HL-60/S4 treated with phorbol 12-myristate 13-acetate at 8.2 ng/mL for 4 days and 3 days (cell line): Measurements from ENCODE around the gene GJA3.

ENCODE experiments used
- in situ Hi-C: fragments of 300-500 bp; cut with MboI; formaldehyde crosslinking; loops from 2 replicates; pipeline ENCODE4 v1.15.0; 2022; ENCODE audit warnings: low sequenced_read_pairs

GJA3 gene

DNA sequence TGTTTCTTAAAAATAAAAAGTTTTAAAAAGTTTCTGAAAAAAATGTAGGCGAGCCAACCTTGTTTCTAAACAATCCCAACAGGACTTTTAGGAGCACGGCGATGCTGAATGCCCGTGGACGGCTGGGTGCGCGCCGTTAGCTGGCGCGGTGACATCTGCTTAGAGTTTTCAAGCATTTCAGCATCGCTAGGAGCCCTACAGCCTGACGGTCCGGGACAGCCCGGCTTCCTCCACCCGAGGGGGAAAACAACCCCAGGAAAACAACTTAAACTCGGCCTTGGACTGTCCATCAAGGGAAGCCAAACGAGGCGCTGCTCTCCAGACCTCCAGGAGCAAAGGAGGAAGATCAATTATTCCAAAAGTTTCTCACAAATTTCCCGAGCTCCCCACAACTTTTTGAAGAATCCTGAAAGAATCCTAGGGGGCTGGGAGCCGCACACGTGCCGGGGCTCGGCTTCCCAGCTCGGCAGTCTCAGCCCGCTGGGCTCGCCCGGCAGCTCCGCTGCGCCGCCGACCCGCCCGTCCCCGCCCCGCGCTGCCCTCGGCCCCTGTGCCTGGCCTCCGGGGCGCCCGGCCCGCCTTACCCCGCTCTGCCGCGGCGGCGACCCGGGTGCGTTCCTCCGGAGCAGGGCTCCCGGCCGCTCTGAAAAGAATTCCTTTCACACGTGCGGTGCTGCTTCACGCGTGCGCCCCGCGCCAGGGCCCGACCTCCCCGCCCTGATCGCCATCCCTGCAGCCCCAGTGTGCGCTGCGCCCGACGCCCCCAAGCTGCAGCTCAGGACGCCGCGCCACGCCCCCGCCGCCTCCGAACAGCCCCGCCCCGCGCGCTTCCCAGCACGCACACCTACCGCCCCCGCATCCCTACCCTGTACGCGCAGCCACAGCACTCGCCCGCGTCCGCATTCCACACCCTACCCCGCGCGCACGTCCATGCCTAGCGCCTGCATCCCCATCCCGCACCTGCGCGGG lies at the start of gene GJA3:
GJA3 (minus strand) TSS at position 747 of the 969 bp plus-strand sequence. CDS start 17,764 bp downstream, outside the sequence.
- in situ Hi-C loops = loop anchor here (10.0 kb wide), 1 partner anchor 56 kb away; no protein-coding TSS in a partner anchor

DNA sequence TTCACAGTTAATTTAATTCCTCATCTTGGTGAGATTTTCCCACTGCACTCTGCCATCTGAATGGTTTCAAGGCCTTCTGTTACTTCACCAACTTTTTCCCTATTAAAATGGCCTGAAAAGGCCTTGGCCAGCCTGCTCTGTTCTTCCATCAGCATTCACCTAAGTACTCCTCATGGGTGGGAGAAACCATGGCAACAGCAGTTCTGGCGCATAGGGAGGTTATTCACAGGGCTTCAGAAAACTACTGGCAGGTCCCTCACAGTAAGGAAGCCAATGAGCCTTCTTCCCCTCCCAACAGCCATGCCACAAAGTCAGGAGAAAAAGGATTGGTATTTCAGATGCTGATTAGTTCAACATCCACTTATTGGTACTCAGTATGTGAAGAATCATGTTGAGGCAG lies 49.1 kb upstream of the GJA3 start:
- in situ Hi-C loops = no loop called here

DNA sequence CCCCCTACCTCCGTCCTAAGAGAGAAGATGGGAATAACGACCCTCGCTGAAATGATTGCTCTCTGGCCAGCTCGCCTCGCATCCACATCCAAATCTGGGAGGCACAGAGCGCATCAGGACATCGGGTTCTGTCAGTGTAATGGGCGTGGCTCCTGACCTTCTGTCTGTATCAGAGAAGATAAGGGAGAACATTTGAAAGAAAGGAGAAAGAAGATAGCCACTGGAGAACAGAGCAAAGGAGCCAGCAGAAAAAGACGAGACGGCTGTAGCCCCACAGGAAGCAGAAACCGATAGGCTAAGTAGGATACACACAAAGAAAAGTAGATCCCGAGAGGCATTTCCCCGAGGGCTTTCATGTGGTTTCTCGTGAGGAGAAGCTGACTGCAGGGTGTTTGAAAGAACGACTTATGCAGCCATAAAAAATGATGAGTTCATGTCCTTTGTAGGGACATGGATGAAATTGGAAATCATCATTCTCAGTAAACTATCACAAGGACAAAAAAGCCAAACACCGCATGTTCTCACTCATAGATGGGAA lies 45.9 kb upstream of the GJA3 start:
- in situ Hi-C loops = no loop called here

DNA sequence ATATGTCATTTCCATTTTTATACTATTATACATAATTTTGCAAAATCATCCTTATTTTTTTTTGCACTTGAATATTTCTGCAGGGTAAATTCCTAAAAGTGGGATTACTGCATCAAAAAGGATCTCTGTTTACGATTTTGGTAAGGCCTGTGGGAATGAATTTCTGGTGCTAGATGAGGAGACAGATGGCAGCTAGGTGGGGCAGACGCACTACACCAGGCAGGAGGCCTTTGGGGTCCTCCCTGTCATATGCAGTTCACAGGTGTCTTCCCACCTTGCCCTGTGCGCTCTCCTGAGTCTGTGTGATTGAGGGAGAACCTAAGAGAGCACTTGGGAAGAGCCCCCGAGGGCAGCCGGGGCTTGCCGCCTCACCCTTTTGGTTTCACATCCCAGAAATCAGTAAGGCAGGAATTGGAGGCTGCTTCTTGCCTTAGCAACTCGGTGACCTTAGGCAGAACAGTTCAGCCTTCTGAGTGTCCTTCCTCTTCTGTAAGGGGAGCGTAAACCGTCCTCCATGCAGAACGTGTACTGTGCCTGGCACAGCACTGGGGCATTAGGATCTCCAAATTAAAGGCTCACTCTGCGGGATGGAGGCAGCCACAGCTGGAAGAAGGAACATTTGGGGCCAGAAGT lies 45.3 kb upstream of the GJA3 start:
- in situ Hi-C loops = no loop called here

DNA sequence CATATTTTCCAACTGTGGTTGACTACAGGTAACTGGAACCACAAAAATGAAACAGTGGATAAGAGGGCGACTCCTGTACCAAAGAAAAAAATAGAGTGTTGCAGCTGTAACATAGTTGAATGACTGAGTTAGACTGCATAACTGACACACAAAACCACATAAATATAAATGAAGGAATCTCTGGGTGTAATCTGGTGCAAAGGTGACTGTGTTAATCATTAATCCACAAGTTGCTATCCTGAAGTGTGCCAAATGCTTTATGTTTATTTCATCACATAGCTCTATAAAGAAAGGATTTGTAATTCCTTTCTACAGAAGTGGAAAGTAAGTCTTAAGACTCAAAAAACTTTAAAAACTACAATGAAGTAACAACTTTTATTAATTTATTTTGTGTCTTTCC lies 37.9 kb upstream of the GJA3 start:
- in situ Hi-C loops = loop anchor here (25.0 kb wide), 2 partner anchors 164 to 739 kb away; no protein-coding TSS in a partner anchor

DNA sequence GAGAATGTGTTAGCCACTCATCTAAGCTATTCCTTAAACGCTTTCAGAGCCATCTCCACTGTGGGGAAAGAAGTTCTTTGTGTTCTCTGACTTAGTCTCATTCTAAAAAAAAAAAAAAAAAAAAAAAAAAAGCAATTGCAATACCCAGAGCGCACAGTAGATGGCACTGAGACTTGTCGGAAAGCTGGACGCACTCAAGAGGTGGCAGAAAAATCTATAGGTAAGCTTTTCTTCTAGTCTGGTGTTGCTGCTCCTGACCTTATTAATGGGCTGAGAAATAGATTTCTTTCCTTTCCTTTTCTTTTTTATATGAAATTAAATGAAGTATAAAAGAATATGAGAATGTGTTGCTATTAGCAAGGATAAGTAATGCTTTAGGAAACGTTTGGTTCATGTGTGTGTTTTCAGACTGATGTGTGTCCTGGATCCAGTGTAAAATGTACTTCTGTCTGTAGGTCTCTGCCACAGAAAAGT lies 36.5 kb upstream of the GJA3 start:
- in situ Hi-C loops = loop anchor here (25.0 kb wide), 2 partner anchors 165 to 740 kb away; no protein-coding TSS in a partner anchor

DNA sequence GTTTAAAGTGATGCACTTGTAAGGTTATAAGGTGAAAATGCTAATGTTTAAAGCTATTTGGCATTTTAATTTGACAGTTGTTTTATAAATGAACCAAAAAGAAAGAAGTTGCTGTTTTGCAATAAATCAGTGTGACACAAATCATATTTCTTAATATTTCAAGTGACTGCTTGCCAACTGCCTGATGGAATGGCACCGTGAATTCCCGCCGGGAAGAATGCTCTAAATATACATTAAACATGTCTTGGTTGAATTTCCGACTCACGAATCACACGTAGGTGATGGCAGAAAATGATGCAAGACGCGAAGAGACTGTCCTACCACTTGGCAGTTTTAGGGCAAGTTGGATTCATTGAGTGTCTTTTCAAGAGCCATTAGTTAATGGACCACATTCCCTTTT lies 34.9 kb upstream of the GJA3 start:
- in situ Hi-C loops = loop anchor here (25.0 kb wide), 2 partner anchors 166 to 742 kb away; no protein-coding TSS in a partner anchor

DNA sequence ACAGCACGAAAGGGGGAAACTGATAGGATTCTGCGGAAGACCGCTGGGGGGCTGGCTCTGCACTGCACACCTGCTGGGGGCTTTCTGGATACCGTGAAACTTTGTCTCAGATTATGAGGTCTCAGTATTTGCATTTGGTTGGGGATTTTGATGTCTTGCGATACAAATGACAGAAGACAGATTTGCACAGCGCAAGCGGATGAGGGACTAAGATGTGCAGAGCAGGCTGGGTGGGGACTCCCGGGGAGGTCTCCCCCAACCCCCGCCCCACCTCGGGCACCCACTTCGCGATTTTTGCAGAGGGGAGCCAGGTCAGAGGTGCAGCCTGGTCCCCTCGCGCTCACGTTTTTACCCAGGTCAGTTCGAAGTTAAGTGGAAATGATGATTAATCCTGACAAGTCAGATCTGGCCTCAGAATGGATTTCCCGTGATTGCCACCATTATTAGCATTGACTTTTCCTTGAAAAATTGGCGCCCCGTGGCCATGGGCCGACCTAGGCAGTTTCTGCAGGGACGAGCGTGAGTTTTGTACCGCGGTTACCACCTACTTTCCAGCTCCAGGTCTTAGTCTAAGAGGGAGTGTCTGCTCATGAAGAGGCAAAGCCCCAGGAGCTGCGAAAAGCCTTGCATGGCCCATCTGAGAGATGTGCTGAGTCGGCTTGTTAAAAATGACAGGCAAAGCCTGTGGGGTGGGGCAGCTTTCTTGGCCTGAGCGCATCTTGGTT lies 33.2 kb upstream of the GJA3 start:
- in situ Hi-C loops = loop anchor here (25.0 kb wide), 2 partner anchors 168 to 743 kb away; no protein-coding TSS in a partner anchor

DNA sequence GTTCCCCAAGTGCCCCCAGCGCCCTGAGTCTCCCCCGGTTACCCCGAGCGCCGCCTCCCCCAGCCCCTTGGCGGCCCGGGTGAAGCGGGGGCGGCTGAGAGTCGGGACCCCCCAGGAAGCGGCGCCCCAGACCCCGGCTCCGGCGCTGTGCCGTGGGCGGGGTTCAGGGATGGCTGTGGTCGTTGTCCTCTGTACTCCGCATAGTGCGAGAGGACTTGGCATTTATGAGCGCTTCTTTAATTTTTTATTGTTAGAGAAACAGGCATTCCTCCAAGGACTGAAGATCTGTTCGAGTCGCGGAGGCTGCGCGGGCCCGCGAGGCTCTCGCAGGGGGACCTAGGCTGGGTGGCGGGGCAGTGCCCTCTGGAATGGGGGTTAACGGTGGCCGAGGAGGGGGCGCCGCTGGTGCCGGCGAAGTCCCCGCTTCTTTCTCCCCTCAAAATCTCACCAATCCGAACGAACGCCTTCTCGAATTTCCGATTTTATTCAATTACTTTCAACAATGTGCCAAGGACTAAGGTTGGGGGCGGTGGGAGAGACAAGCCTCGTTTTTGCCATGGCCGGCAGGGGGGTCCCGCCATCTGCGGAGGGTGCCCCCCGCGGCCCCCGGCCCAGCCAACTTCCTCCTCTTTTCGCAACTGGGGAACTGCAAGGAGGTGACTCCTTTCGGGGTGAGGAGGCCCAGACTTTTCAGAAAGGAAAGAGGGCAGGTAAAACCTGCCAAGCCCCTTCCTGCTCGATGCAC lies 32.5 kb upstream of the GJA3 start:
- in situ Hi-C loops = loop anchor here (25.0 kb wide), 2 partner anchors 169 to 744 kb away; no protein-coding TSS in a partner anchor

DNA sequence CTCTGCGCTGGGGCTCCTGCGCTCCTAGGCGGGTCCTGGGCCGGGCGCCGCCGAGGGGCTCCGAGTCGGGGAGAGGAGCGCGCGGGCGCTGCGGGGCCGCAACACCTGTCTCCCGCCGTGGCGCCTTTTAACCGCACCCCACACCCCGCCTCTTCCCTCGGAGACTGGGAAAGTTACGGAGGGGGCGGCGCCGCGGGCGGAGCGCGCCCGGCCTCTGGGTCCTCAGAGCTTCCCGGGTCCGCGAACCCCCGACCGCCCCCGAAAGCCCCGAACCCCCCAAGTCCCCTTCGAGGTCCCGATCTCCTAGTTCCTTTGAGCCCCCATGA lies 31.9 kb upstream of the GJA3 start, which contains the start of gene GJB2:
GJB2 (minus strand) TSS at position 103 of the 326 bp plus-strand sequence. CDS start 3,357 bp downstream, outside the sequence.
- in situ Hi-C loops = loop anchor here (25.0 kb wide), 2 partner anchors 170 to 745 kb away; no protein-coding TSS in a partner anchor

DNA sequence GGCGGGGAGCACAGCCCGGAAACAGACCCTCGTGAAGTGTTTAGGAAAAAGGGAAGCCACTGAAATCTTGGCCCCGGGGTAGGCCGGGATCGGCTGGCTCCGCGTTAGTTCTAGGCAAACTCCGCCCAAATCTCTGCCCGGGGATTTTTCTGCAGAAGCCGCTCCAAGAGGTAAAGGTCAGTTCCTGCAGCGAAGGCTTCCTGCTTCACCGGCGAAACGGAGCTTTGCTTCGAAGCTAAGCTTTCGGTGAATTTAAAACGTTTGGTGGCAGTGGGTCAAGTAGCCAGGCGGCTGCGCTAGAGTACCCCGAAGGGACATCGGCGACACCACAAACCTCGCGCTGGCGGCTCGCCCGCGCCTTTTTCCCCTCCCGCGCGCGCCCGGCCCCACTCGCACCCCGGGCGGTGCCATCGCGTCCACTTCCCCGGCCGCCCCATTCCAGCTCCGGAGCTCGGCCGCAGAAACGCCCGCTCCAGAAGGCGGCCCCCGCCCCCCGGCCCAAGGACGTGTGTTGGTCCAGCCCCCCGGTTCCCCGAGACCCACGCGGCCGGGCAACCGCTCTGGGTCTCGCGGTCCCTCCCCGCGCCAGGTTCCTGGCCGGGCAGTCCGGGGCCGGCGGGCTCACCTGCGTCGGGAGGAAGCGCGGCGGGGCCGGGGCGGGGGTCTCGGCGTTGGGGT lies 31.4 kb upstream of the GJA3 start:
- in situ Hi-C loops = loop anchor here (25.0 kb wide), 2 partner anchors 170 to 745 kb away; no protein-coding TSS in a partner anchor

DNA sequence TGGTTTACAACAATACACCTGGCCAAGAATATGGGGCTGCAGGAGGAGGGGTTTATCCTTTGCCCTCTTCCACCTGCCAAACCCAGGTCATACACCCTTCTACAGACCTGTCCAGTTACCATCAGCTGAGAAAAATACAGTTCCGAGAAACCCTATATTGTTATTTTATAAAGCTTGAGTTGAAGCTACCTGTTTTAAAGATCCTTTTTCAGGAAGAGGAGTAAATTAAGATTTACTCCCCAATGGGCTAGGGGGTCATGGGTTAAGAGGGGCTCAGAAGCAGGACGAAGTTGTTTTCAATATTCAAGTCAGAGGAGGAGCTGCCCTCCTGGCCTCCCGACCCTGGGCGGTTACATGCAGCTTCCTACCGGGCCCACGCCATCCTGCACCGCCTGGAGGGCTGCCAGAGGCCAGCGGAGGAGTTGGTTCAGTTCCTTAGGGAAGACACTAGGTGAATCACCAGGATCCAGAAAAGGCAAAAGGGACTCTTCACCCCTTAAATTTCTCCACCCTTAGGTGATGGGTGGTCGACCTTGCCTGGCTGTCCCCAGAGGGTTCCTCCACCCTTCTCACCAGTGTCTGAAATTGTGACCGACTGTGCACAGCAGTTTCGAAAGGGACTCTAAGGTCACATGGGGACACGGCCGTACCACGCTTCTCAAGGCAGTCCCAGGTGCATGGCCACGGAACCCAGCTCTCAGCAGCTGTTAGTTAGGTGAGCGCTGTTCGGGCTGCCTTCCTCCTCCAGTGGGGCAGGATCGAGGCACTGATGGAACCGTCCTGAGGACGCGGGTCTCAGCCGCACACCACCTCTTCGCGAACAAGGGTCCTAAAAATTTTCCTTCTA lies 30.7 kb upstream of the GJA3 start:
- in situ Hi-C loops = loop anchor here (25.0 kb wide), 2 partner anchors 171 to 746 kb away; no protein-coding TSS in a partner anchor

DNA sequence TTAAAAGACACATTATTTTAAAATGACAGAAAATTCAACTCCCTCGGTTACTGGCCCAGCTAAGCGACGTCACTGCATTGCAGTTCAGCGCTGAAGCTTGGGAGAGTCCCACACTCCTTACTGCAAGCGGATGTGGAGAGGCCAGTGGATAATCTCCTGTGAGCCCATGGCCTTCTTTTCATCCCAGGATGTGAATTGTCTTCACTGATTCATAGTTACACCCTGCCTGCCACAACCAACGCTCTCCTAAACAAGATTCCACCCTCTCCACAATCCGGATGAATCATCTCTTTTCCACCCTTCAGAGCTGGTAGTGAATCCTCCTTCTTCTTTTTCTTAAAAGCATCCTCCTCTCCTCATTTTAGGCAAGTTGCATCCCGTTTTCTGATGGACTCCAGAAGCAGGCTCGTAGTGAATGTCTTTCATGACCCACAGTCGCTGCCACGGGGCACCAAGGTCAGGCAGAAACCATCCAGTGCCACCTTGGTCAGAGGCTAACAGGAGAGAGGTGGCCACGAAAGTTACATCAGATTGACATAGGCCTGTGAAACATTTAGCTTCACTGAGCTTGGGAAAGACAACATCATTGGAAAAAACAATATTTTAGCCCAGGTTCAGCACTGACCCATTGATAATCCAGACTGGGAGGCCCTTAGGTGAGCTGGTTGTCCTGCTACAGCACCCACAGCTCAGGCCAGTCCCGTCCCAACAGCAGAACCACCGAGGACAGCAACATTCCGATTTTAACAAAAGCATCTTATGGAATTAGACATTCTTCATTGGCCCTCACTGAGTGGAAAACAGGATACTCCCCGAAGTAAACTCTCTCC lies 29.8 kb upstream of the GJA3 start:
- in situ Hi-C loops = loop anchor here (25.0 kb wide), 2 partner anchors 172 to 747 kb away; no protein-coding TSS in a partner anchor

DNA sequence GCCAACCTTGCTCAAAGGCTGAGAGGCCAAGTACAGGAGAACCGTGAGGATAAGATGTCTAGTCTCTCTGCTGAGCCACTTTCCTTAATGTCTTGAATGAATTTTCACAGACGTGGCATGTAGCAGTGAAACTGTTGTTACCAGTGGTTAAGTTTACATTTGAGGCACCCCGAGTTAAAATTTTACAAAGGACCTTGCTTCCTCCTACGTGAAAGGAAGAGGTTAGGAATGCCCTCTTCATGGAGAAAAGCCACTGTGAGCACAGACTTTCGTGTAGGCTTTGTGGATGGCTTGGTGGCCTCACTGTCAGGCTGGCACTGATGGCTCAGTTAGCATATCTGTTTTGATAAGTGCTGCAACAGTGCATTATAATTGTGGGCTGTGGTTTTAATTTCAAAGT lies 29.2 kb upstream of the GJA3 start:
- in situ Hi-C loops = loop anchor here (25.0 kb wide), 2 partner anchors 172 to 747 kb away; no protein-coding TSS in a partner anchor

DNA sequence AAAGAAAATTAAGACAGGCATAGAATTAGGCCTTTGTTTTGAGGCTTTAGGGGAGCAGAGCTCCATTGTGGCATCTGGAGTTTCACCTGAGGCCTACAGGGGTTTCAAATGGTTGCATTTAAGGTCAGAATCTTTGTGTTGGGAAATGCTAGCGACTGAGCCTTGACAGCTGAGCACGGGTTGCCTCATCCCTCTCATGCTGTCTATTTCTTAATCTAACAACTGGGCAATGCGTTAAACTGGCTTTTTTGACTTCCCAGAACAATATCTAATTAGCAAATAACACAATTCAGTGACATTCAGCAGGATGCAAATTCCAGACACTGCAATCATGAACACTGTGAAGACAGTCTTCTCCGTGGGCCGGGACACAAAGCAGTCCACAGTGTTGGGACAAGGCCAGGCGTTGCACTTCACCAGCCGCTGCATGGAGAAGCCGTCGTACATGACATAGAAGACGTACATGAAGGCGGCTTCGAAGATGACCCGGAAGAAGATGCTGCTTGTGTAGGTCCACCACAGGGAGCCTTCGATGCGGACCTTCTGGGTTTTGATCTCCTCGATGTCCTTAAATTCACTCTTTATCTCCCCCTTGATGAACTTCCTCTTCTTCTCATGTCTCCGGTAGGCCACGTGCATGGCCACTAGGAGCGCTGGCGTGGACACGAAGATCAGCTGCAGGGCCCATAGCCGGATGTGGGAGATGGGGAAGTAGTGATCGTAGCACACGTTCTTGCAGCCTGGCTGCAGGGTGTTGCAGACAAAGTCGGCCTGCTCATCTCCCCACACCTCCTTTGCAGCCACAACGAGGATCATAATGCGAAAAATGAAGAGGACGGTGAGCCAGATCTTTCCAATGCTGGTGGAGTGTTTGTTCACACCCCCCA lies 28.1 kb upstream of the GJA3 start:
- in situ Hi-C loops = loop anchor here (10.0 to 25.0 kb wide), 3 partner anchors 173 to 748 kb away; no protein-coding TSS in a partner anchor

DNA sequence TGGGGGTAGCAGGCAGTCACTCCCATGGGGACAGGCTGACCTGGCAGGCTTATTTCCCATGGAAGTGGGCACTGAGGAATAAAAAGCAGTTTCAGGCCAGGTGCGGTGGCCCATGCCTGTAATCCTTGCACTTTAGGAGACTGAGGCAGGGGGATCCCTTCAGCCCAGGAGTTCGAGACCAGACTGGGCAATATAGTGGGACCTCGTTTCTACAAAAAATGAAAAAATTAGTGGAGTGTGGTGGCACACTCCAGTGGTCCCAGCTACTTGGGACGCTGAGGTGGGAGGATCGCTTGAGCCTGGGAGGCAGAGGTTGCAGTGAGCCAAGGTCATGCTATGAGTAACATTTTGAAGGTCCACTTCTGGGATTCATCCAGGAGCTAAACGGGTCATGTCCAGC lies 25.9 kb upstream of the GJA3 start:
- in situ Hi-C loops = loop anchor here (10.0 to 25.0 kb wide), 3 partner anchors 176 to 751 kb away; no protein-coding TSS in a partner anchor
